DOHH2 (cell line): Measurements from ENCODE around the gene CD151.

Experiments
- EZH2phosphoT487 ChIP-seq: fragments of 200-600 bp; sonication (generic); IDR thresholded peaks from 2 replicates; pipeline ENCODE4 v1.6.1; 2017; ENCODE audit warnings: borderline replicate concordance, mild to moderate bottlenecking, antibody characterized with exemption, low read length, moderate library complexity, mixed read lengths
- TF ChIP-seq, protein P1 (sequence below): fragments of 200-600 bp; sonication (generic); IDR thresholded peaks from one replicate; pipeline ENCODE4 v1.5.1; 2014; ENCODE audit warnings: antibody characterized with exemption, mild to moderate bottlenecking, low read depth, low read length; ENCODE audit not compliant: poor library complexity, severe bottlenecking

GRCh38 chr11:826836-827145 lies 6.0 kb upstream of the CD151 start:
- TF ChIP-seq, protein P1, sequence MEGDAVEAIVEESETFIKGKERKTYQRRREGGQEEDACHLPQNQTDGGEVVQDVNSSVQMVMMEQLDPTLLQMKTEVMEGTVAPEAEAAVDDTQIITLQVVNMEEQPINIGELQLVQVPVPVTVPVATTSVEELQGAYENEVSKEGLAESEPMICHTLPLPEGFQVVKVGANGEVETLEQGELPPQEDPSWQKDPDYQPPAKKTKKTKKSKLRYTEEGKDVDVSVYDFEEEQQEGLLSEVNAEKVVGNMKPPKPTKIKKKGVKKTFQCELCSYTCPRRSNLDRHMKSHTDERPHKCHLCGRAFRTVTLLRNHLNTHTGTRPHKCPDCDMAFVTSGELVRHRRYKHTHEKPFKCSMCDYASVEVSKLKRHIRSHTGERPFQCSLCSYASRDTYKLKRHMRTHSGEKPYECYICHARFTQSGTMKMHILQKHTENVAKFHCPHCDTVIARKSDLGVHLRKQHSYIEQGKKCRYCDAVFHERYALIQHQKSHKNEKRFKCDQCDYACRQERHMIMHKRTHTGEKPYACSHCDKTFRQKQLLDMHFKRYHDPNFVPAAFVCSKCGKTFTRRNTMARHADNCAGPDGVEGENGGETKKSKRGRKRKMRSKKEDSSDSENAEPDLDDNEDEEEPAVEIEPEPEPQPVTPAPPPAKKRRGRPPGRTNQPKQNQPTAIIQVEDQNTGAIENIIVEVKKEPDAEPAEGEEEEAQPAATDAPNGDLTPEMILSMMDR = no peak
- no peak; the same call in 1 of the 2 replicates for TF ChIP-seq EZH2phosphoT487
